RCC 7860 (cell line): ENCODE measurements around the gene ASXL1.
"Not testable (repeated sequence)": the region's sequence is repeated elsewhere in the genome, so short reads cannot be mapped to it uniquely, and the experiment has no call there.

Experiments used
- DNase-seq: peaks from one replicate; pipeline ENCODE4 v3.0.0-alpha.2; 2015; ENCODE audit warnings: low spot score
- FAIRE-seq: peaks from 2 replicates; lab custom pipeline; 2012; peaks lifted over from hg19 to GRCh38; lab: Jason Lieb, UNC

ASXL1 gene

DNA sequence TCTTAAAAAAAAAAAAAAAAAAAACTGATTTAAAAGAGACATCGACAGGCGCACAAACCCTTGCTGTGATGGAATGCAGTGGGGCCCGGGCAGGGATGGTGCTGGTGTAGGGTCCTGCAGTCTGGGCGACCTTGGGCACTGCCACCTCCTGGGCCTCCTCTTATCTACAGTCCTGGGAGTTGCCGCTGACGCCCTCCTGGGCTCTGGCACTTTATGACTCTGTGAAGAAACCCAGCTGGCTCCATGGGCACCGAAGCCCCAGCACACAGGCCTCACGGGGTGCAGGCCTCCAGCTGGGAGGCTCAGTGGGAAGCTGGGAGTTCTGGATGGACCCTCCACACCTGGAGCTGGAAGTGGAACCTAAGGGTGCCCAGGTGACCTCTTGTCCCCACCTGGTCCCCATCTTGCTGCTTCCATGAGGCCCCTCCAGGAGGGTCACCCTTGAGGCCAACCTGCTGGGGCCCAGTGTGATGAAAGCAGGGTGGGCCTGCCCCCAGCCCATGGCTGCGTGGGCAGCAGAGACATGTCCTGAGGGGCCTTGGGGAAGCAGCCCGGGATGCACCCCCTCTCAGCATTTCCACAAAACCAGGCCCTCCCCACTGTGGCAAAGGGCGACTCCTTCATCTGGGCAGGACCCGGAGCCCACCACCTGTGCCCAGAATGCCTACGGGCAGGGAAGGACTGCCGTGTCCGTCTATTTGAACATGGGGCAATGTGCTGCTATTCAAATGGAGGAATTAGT lies 104.9 kb downstream of the ASXL1 start:
- FAIRE-seq: no peak
- DNase-seq: no peak

DNA sequence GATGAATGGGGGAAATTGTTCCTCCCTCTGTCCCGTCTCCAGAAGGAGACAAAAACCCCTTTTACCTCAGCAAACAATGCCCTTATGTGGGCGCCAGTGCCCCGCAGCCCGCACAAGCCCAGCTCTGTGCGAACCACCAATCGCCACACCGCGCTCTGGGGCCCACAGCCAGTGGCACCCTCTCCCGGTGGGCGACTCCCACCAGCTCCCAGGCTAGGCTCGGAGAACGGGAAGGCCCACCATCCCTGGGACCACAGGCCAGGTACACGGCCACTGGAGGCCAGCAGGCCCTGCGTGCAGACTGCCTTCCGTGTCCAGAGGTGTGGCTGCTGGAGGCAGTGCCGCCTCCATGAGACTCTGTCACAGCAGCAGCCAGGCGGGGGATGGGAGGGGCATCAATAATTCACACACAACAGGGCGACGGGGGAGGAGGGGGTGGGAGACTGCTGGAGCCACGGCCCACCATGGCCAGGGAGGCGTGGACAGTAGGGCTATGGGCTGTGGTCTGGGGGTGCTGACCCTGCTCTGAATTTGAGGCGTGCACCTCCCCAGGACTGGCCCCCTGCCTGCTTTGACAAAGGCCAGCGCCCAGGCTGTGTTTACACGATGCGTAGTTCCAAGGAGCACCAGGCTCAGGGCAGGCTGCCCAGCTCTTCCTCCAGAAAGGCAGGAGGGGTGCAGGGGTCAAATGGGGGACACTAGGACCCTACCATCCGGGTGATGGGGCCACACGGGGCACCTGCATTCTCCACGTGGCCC lies 105.7 kb downstream of the ASXL1 start:
- FAIRE-seq (no peak), DNase-seq (no peak)

DNA sequence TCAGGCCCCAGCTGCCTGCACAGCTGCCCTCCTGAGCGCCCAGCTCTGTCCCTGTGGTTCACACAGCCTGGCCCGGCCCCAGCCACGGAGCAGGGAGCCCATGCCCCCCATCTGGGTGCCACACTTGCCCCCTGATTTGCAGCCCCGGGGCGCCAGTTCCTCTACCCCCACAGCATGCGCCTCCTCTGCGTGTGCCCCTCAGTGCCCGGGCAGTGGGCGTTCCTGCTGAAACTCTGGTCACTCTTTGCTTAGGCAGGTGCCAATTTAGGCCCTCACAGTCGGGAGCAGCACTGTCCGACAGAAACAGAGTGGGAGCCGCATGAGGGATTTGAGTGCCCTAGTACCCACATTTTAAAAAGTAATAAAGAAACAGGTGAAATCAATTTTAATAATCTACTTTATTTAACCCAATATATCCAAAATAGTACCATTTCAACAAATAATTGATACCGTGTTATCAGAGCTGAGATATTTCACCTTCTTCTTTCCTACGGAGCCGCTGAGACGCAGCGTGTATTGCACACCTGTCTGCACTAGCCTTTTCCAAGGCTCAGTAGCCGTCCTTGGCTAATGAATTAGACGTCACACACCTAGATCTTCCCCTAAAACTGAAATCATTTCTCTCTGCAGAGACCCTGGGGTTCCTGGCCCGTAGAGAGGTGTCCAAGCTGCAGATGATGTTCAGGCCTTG lies 106.4 kb downstream of the ASXL1 start:
- FAIRE-seq: no peak
- DNase-seq: no peak

DNA sequence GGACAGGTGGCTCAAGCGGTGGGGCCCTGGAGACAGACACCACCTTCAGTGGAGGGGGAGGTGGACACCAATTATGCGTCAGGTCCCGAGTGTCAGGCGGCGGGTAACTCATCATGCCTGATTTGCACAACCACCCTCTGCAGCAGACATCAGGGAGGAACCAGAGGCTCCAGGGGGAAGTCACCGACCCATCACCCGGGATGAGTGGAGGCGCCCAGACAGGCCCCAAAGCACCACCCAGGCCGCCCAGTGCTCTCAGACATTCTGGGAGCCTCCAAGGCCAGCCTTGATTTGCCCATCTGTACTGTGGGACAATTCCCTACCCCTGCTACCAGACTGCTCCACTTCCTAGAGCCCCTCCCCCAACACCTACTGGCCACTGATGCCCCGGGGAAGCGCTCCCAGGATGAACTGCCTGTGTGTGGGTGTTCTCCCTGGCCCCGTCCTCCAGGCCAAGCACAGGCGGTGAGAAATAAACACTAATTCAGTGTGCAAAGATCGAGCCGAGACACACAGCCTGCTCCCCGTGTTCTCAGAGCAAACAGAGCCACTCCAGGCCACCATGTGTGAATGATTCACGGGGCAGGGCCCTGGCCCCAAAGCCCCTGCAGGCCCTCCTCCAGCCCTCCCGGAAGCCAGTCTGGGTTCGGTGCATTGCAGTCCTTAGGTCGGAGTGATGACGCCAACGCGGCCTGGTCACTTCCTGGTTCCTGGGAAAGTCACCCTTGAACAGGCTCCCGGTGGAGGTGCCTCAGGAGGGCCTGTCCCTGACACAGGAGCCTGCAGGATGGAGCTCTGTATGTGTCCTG lies 107.2 kb downstream of the ASXL1 start:
- DNase-seq (peak; percentile 64), FAIRE-seq (no peak)

DNA sequence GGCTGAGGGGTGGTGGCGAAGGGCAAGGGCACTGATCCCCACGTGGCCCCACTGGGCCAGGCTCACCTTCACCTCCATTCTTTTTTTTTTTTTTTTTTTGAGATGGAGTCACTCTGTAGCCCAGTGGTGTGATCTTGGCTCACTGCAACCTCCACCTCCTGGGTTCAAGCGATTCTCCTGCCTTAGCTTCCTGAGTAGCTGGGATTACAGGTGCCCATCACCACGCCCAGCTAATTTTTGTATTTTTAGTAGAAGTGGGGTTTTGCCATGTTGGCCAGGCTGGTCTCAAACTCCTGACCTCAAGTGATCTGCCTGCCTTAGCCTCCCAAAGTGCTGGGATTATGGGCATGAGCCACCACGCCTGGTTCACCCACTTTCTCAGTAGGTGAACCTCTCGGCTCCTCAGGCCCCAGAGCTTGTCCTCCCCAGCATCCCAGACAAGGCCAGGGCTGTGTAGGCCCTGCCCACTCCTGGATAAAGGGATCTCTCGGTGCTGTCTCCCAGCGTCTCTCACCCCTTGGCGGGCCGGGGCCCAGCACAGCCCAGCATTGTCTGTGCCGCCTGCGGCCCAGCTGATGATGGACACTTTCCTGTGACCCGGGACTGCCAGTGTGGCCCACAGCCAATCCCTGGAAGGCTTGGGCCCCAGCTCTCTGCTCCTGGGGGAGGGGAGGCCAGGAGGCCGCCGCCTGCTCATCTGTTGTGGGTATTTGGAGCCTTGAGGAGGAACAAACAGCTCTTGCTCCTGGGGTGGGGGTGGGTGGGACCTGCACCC lies 108.0 kb downstream of the ASXL1 start:
- not testable (repeated sequence) for DNase-seq, FAIRE-seq

DNA sequence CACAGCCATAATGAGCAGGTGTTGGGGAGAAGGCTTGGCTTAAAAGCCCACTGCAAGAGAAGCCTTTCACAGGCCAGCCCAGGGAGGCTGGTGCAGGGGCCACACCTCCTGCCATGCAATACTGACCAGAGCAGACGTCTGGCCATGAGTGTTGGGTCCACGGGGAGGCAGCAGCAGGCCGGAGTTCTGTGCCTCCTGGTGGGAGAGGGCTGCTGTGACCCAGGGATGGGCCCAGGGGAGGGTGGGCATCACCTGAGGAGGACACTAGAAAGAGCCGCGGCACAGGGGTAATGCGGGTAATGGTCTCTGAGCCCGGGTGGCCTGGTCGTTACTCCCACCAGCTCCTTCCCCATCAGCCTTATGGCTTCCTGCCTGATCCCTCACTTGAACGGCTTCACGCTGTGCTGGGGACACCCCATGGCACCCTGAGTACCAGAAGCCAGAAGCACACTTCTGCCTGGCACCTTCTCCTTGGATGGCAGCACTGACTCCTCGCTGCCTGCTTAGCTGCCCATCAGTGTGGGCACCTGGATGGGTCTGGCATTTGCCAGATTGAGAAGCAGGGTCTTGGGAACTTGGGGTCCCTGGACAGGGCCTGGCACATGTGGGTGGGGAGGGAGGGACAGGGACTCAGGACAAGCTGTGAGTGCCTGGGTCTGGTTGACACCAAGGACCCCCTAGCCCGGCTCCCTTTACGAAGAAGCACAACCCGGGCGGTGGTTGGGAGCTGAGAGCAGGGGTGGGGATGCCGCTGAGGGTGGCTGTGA lies 108.8 kb downstream of the ASXL1 start:
- DNase-seq (no peak), FAIRE-seq (no peak)

DNA sequence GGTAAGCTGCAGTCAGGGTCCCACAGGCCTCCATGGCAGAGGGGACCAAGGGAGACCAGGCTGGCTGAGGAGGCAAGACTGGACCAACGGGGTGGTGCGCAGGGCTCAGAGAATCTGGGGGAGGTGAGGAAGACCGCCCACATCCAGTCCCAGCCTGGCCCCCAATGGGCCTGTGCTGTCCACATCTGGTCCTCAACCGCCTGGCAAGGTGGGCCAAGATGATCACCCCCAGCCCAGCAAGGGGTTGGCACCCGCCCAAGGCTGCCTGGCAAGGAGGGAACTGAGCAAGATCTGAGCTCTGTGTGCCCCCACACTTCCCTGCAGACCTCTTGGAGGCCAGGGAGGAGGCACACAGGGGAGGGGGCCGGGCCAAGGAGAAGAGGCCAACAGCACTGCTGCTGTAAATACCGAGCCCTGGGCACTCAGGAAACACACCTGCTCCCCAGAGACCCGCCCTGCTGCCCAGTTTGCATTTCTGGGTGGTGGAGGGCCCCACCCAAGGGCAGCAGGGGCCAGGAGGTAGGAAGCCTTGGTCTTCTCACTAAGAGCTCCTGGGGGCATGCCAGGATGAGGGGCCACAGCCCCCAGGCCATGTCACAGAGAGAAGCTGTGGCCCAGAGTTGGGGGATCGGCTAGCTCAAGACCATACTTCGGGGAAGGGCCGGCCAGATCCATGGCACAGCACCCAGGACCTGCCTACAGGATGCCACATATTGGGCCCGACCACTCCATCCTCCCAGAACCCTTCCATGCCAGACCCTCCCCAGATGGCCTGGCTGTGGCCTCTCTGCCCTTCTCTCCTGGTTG lies 109.6 kb downstream of the ASXL1 start:
- DNase-seq (no peak), FAIRE-seq (no peak)

DNA sequence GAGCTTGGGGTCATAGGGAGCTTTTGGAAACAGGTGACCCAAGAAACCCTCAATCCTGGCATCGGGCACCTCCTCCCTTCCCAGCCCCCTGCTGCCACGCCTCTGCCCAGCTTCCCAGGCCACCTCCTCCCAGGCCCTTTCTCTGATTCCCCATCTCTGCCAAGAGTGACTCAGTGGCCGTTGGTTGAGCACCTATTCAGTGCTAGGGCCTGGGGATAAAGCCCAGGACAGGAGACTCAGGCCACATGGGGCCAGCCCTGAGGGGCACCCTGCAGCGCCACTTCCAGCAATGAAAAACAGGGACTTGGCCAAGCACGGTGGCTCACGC lies 110.1 kb downstream of the ASXL1 start:
- no peak for FAIRE-seq
- DNase-seq: no peak

DNA sequence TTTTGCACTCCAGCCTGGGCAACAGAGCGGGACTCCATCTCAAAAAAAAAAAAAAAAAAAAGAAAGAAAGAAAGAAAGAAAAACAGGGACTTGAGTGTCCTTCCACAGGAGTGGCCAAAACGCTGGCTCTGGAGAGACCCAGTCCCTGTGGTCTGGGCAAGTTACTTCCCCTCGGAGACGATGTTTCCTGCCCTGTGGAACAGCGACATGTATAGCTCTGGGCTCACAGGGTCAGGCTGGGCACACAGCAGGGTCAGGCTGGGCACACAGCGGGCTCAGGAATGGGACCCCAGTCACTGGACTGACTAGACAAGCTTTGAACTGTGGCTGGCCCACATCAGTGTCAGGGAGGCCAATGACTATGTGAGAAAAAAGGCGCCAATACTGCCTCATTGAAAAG lies 110.7 kb downstream of the ASXL1 start:
- FAIRE-seq: no peak
- DNase-seq: no peak

DNA sequence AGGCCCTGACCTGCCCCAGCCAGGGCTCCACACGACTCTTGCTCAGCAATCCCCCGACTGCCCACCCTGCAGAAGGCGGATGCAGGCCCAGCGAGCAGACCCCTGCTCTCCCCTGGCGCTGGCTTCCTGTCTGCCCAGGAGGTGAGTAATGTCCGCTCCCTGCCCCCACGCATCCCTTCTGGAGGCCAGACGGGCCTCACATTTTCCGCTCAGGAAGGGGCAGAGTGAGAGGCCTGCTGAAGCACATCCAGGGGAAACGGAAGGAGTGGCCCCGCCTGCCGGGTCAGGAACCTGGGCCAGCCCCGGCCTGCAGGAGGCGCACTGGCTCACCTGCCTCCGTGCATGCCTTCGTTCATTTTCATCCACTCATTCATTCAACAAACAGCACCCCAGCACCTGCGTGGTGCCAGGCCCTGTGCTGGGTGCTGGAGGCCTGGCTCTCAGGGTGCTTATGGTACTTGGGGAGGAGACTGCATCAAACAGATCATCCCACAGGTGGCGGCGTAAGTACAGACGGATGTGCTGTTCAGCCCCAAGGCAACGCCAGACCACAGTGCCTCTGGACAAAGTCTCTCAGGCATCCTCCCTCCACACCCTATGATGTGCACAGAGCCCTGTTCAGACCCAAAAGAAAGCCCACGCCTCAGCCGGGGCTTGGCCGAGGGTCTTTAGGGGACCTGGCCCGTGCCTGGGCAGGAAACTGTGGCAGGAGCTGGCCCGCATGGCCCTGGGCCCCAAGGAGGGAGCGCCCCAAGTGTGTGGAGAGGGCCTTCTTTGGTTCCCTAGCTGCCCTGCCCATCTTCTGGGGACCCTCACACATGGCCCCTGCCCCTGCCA lies 112.1 kb downstream of the ASXL1 start:
- no peak for FAIRE-seq

DNA sequence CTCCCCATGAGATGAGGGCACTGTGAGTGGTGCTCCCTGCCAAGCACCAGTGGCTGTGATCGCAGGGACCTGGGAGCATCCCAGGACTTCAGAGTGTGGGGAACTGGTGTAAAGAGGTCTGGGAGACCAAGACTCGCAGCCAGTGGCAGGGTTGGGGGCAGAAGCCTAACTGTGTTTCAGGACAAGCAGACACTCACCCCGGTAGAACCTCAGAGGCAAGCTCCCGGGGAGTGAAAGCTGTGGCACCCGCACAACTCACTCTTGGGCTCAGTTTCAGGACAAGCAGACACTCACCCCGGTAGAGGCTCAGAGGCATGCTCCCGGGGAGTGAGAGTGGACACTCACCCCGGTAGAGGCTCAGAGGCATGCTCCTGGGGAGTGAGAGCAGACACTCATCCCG lies 112.8 kb downstream of the ASXL1 start:
- FAIRE-seq (no peak), DNase-seq (no peak)

More for the DNA sequence above, 112.1 kb downstream of the ASXL1 start:
- DNase-seq: peak; percentile 80

DNA sequence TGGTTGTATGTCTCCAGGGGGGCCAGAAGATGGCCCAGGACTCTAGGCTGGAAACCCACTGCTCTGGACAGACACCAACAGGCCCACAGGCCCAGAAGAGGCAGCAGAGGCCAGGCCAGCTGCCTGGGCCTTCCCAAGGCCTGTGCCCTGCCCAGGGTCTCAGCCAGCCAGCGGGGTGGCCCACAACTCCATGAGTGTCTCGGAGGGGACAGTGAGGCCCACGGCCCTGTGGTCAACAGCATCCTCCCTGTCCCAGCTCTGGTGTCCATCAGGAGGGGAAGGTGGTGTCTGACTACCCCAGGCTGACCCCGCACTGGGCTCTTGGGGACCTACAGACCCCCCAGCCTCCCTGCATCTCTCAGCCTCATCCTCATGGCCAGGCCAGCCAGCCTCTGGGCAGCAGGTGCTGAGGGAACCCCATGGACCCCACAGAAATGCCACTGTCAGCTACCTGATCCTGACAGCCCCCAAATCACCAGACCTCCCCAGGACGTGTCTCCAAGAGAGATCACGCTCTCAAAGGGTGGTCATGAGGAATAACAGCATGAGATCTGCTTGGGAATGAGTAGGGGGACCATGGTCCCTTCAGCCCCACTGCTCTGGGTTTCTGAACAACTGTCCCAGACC lies 114.6 kb downstream of the ASXL1 start:
- FAIRE-seq (no peak), DNase-seq (no peak)

DNA sequence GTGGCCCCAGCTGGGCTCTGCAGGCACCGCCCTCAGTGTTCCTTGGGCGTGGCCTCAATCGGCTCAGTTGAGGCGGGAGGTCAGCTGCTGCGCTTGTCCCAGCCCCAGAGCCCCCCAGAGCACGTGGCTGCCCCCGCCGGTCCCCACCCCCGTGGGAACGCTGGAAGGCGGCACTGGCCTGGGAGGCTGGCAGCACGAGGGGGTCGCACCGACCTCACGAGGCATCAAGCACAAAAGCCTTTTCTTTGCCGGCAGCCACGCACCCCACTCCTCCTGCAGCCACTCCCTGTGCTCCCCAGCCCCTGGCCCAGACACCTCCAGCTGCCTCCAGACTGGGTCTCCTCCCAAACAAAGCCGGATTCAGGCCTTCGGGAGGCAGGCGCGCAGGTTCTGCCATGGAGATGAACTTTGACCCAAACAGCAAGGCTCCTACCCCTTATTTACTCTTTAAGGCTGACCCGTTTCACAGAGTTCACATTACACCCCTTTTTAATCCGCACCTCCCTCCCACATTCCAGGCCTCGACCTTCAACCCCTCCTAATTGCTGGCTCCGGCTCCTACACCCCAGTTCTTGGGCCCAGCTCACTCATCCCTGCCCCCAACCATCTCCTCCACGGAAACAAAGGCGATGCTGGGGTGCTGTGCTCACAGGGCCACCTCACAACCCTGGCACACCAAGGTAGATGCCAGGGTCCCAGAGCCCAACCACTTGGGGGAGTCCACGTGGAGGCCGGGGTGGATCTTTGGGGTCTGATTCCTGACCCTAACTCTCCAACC lies 115.3 kb downstream of the ASXL1 start:
- DNase-seq: no peak

DNA sequence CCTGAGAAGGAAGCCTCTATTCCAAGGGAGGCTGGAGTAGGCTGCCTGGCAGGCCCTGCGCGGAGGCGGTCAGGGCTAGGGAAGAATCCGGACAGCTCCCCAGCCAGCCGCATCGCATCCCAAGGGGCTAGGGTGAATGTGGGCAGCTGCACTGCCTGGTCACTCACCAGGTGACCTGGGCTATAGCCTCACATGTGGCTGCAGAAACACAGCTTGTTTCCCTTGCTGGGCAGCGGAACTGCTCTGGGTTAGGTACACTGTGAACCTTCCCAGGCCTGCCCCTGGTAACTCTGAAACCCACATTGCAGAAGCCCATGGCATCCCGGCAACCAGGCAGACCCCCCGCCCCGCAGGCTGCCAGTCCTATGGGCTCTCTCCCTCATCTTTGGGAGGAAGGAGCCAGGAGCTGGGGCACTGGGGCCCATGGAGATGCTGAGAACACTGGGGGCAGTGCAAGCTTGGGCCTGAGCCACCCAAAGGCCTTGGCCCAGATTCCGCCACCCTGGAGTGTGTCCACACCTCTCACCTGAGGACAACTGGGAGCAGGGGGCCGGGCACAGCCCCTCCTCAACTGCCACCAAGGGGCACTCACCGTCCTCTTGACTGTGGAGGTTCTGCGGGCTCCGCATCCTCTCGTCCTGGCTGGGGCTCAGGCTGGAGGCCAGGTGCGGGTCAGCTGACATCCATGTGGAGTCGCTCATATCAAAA lies 116.0 kb downstream of the ASXL1 start:
- FAIRE-seq (no peak), DNase-seq (no peak)

More for the DNA sequence above, 115.3 kb downstream of the ASXL1 start:
- no peak for FAIRE-seq

DNA sequence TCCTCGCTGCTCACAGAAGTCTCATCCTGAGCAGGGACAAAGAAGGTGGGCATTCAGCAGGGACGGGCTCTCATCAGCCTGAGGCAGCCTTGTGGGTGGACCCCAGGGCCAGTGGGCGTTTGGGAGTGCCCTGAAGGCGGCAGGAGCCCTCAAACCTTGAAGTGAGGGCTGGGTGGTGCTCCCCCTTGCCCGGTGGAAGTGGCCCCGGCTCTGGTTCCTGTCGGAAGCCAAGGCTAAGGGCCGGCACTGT lies 116.5 kb downstream of the ASXL1 start:
- DNase-seq: no peak
- FAIRE-seq: no peak
